K562 (cell line): ENCODE data around the gene RBBP4. TPM values are rescaled to one million over a fixed set of nuclear protein-coding genes. Genes with fewer than 3 reads are reported as not detected.

Experiments used
- ATF1 ChIP-seq, 2 experiments: fragments of 450-650 bp in 1 of 2; IDR thresholded peaks; 2 replicates each; pipeline ENCODE4 v1.6.1; 2016; ENCODE audit warnings: missing compliant biosample characterization in 1 of 2, missing genetic modification characterization in 1 of 2
- CHD4 ChIP-seq: fragments of 200-600 bp; sonication (generic); IDR thresholded peaks from 3 replicates; pipeline ENCODE4 v1.6.1; 2012; ENCODE audit warnings: low read depth, mild to moderate bottlenecking, mixed read lengths, low read length, inconsistent platforms; ENCODE audit not compliant: insufficient read depth, insufficient replicate concordance, poor library complexity, severe bottlenecking
- CREBBP ChIP-seq: IDR thresholded peaks from one replicate; pipeline ENCODE4 v1.6.1; 2012; ENCODE audit warnings: low read depth, mild to moderate bottlenecking, control low read depth, inconsistent platforms, low read length
- FOS ChIP-seq: IDR thresholded peaks from 3 replicates; pipeline ENCODE4 v1.6.1; 2011; ENCODE audit not compliant: insufficient read length; ENCODE audit errors: extremely low read depth
- FOXJ2 ChIP-seq: fragments of 200-800 bp; sonication (Bioruptor generic); IDR thresholded peaks from 2 replicates; pipeline ENCODE4 v1.6.1; 2016; ENCODE audit warnings: missing genetic modification characterization, missing compliant biosample characterization
- KDM2B ChIP-seq: fragments of 250-450 bp; sonication (Bioruptor Pico); IDR thresholded peaks from 2 replicates; pipeline ENCODE4 v1.8.0; 2021; ENCODE audit warnings: mild to moderate bottlenecking, moderate library complexity
- KLF10 ChIP-seq: fragments of 250-450 bp; sonication (Bioruptor Pico); IDR thresholded peaks from 2 replicates; pipeline ENCODE4 v1.6.1; 2021; ENCODE audit warnings: matching md5 sums
- KLF16 ChIP-seq: IDR thresholded peaks from 2 replicates; pipeline ENCODE4 v1.6.1; 2016; ENCODE audit warnings: antibody characterized with exemption
- MTA2 ChIP-seq: fragments of 450-650 bp; IDR thresholded peaks from 2 replicates; pipeline ENCODE4 v1.6.1; 2016; ENCODE audit warnings: low read depth
- PRPF4 ChIP-seq: fragments of 200-400 bp; formaldehyde crosslinking; IDR thresholded peaks from one replicate; pipeline ENCODE4 v1.6.1; 2017; ENCODE audit warnings: low read length, low read depth, mild to moderate bottlenecking; ENCODE audit not compliant: insufficient read depth, poor library complexity, severe bottlenecking
- SAFB2 ChIP-seq: fragments of 200-400 bp; formaldehyde crosslinking; IDR thresholded peaks from 2 replicates; pipeline ENCODE4 v1.6.1; 2018; ENCODE audit warnings: borderline replicate concordance, low read length, low read depth, moderate library complexity; ENCODE audit not compliant: severe bottlenecking
- SIRT6 ChIP-seq: IDR thresholded peaks from one replicate; pipeline ENCODE4 v1.6.1; 2012; ENCODE audit warnings: low read depth, mild to moderate bottlenecking, control low read depth, inconsistent platforms, low read length, moderate library complexity
- THRAP3 ChIP-seq: fragments of 450-650 bp; IDR thresholded peaks from 2 replicates; pipeline ENCODE4 v1.6.1; 2016; ENCODE audit warnings: mild to moderate bottlenecking, inconsistent platforms, borderline replicate concordance
- TRIM28 ChIP-seq: fragments of 450-650 bp; IDR thresholded peaks from 2 replicates; pipeline ENCODE4 v1.6.1; 2017
- WHSC1 ChIP-seq: IDR thresholded peaks from one replicate; pipeline ENCODE4 v1.6.1; 2012; ENCODE audit warnings: low read length, control low read depth, inconsistent platforms
- ZKSCAN1 ChIP-seq: fragments of 150-350 bp; IDR thresholded peaks from 2 replicates; pipeline ENCODE4 v1.6.1; 2016; ENCODE audit warnings: low read depth, low read length
- ZNF140 ChIP-seq: fragments of 250-450 bp; sonication (Bioruptor Pico); IDR thresholded peaks from 2 replicates; pipeline ENCODE4 v1.8.0; 2021; ENCODE audit warnings: moderate library complexity, mild to moderate bottlenecking, inconsistent platforms
- ZSCAN32 ChIP-seq: fragments of 450-650 bp; formaldehyde crosslinking; IDR thresholded peaks from 2 replicates; pipeline ENCODE4 v1.4.0; 2020; ENCODE audit warnings: mild to moderate bottlenecking, moderate library complexity
- polyA plus RNA-seq, 8 experiments: library from polyadenylated mRNA; depleted of rRNA in 4 of 8; stranded (reverse) in 5 of 8; unstranded in 3 of 8; fragments of >200 nt; fragmentation: Nextera tagmentation in 2 of 8; fragmentation: Illumina TruSeq in 1 of 8; extraction: Ambion mirVana in 2 of 8; extraction: Trizol in 1 of 8; gene quantifications; 2 replicates each; pipeline versions ENCODE4 v1.2.1 to v1.2.3, GENCODE V29; 2011 to 2014; ENCODE audit warnings: inconsistent platforms in 1 of 8, missing spikeins in 1 of 8
- total RNA-seq, 7 experiments: library from RNA; depleted of rRNA in 6 of 7; stranded (reverse); fragments of >200 nt in 6 of 7; fragmentation: Illumina TruSeq in 2 of 7; extraction: Trizol in 2 of 7; gene quantifications; 2 replicates each; pipeline versions ENCODE4 v1.2.1 to v1.2.3, GENCODE V29; 2011 to 2021; ENCODE audit warnings: low replicate concordance in 1 of 7
- TF ChIP-seq, protein P1 (sequence below): sonication (generic); formaldehyde crosslinking; IDR thresholded peaks from 2 replicates; pipeline ENCODE4 v1.8.1; 2023; ENCODE audit warnings: mild to moderate bottlenecking, missing genetic modification reagents
- TF ChIP-seq, protein P2 (sequence below): fragments of 200-800 bp; sonication (Bioruptor generic); IDR thresholded peaks from 2 replicates; pipeline ENCODE4 v1.6.1; 2017; ENCODE audit warnings: missing genetic modification characterization, missing compliant biosample characterization
- TF ChIP-seq, protein P3 (sequence below): sonication (generic); formaldehyde crosslinking; IDR thresholded peaks from 2 replicates; pipeline ENCODE4 v1.8.1; 2023; ENCODE audit warnings: missing genetic modification reagents, mild to moderate bottlenecking, borderline replicate concordance

The RBBP4 gene
- total and polyA plus RNA-seq, 9 of the 15 experiments (the other 6 are each of a cell fraction or from before 2014, with no cell fraction given), result 185 to 409 (median 259) TPM

DNA sequence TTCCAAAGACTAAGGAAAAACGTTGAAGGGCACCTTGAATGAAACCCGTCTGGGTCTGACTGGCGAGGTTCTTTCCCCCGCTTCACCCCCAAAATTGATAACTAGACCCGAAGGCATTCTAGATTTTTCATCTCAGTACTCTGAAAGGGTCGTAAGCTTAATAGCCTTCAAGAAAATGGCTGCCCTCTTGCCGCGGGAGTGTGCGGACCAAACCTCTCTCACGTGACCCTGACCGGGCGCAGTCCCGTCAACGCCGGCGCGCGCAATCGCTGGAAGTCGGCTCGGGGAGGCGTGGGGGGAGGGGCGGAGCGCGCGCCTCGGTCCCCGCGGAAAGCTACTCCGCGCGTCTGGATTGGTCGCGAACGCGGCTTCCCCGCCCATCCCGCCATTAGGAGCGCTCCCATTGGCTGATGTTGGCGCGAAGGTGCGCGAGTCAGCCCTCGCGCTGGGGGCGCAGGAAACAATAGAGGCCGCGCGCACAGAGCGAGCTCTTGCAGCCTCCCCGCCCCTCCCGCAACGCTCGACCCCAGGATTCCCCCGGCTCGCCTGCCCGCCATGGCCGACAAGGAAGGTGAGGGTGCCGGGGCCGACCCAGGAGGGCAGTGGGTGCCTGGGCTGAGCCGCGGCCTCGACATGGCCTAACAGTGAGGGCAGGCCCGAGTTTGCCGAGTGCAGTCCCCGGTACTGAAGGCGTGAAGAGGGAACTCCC is at the start of gene RBBP4 (continued):
- TF ChIP-seq CREBBP, result no peak
- TF ChIP-seq FOS, result peak; percentile 87
- TF ChIP-seq ZNF140 (CRISPR knock-in tag), result peak; percentile 91
- TF ChIP-seq KLF16, result no peak
- no peak for TF ChIP-seq KLF10 (CRISPR knock-in tag)
- no peak for TF ChIP-seq CHD4
- no peak; the same call in 1 of the 2 replicates for TF ChIP-seq THRAP3
- TF ChIP-seq, protein P1, sequence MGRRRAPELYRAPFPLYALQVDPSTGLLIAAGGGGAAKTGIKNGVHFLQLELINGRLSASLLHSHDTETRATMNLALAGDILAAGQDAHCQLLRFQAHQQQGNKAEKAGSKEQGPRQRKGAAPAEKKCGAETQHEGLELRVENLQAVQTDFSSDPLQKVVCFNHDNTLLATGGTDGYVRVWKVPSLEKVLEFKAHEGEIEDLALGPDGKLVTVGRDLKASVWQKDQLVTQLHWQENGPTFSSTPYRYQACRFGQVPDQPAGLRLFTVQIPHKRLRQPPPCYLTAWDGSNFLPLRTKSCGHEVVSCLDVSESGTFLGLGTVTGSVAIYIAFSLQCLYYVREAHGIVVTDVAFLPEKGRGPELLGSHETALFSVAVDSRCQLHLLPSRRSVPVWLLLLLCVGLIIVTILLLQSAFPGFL (CRISPR knock-in tag), result no peak
- peak; percentile 3; the same call in 1 of the 2 replicates for TF ChIP-seq MTA2
- TF ChIP-seq FOXJ2 (tag), result peak; percentile 83
- TF ChIP-seq, protein P2, sequence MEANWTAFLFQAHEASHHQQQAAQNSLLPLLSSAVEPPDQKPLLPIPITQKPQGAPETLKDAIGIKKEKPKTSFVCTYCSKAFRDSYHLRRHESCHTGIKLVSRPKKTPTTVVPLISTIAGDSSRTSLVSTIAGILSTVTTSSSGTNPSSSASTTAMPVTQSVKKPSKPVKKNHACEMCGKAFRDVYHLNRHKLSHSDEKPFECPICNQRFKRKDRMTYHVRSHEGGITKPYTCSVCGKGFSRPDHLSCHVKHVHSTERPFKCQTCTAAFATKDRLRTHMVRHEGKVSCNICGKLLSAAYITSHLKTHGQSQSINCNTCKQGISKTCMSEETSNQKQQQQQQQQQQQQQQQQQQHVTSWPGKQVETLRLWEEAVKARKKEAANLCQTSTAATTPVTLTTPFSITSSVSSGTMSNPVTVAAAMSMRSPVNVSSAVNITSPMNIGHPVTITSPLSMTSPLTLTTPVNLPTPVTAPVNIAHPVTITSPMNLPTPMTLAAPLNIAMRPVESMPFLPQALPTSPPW (CRISPR knock-in tag), result peak; percentile 95
- no peak for TF ChIP-seq SIRT6
- no peak for TF ChIP-seq SAFB2
- 0 out of 2 replicates have a peak, but pooled peaks have one; percentile 29 for TF ChIP-seq TRIM28
- TF ChIP-seq ATF1 (CRISPR knock-in tag; IDR thresholded peaks at IDR 0.05), result 0 out of 2 replicates have a peak, but pooled peaks have one; percentile 13
- peak; percentile 93 for TF ChIP-seq ATF1 (tag; IDR thresholded peaks at IDR 0.05)
- peak; percentile 64 for TF ChIP-seq KDM2B (CRISPR knock-in tag)
- peak; percentile 59 for TF ChIP-seq PRPF4
- peak; percentile 84 for TF ChIP-seq ZSCAN32
- TF ChIP-seq WHSC1, result no peak
- TF ChIP-seq, protein P3, sequence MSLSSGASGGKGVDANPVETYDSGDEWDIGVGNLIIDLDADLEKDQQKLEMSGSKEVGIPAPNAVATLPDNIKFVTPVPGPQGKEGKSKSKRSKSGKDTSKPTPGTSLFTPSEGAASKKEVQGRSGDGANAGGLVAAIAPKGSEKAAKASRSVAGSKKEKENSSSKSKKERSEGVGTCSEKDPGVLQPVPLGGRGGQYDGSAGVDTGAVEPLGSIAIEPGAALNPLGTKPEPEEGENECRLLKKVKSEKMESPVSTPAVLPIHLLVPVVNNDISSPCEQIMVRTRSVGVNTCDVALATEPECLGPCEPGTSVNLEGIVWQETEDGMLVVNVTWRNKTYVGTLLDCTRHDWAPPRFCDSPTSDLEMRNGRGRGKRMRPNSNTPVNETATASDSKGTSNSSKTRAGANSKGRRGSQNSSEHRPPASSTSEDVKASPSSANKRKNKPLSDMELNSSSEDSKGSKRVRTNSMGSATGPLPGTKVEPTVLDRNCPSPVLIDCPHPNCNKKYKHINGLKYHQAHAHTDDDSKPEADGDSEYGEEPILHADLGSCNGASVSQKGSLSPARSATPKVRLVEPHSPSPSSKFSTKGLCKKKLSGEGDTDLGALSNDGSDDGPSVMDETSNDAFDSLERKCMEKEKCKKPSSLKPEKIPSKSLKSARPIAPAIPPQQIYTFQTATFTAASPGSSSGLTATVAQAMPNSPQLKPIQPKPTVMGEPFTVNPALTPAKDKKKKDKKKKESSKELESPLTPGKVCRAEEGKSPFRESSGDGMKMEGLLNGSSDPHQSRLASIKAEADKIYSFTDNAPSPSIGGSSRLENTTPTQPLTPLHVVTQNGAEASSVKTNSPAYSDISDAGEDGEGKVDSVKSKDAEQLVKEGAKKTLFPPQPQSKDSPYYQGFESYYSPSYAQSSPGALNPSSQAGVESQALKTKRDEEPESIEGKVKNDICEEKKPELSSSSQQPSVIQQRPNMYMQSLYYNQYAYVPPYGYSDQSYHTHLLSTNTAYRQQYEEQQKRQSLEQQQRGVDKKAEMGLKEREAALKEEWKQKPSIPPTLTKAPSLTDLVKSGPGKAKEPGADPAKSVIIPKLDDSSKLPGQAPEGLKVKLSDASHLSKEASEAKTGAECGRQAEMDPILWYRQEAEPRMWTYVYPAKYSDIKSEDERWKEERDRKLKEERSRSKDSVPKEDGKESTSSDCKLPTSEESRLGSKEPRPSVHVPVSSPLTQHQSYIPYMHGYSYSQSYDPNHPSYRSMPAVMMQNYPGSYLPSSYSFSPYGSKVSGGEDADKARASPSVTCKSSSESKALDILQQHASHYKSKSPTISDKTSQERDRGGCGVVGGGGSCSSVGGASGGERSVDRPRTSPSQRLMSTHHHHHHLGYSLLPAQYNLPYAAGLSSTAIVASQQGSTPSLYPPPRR (CRISPR knock-in tag), result no peak; the same call in 1 of the 2 replicates
- no peak; the same call in 1 of the 2 replicates for TF ChIP-seq ZKSCAN1
